H1 (cell line): Measurements from ENCODE around the gene MOB2.

ENCODE experiments used
- EZH2 ChIP-seq: fragments of 200-600 bp; sonication (generic); IDR thresholded peaks from 2 replicates; pipeline ENCODE4 v1.7.1; 2012; ENCODE audit warnings: low read depth, mild to moderate bottlenecking, moderate library complexity, low read length, inconsistent platforms; ENCODE audit not compliant: severe bottlenecking
- RNF2 ChIP-seq: fragments of 200-900, 300-1000 bp; sonication (generic); IDR thresholded peaks from 2 replicates; pipeline ENCODE4 v1.7.1; 2016; ENCODE audit warnings: borderline replicate concordance, low read depth, mild to moderate bottlenecking, antibody characterized with exemption, low read length; ENCODE audit not compliant: poor library complexity, severe bottlenecking; ENCODE audit errors: missing control alignments
- SP2 ChIP-seq: IDR thresholded peaks from 2 replicates; pipeline ENCODE4 v1.6.1; 2012; ENCODE audit warnings: mild to moderate bottlenecking, low read length, inconsistent platforms
- TCF12 ChIP-seq: IDR thresholded peaks from 2 replicates; pipeline ENCODE4 v1.6.1; 2011; ENCODE audit warnings: low read depth, mild to moderate bottlenecking, low read length
- YY1 ChIP-seq: IDR thresholded peaks from 2 replicates; pipeline ENCODE4 v1.6.1; 2011; ENCODE audit warnings: low read depth, mild to moderate bottlenecking, low read length
- TF ChIP-seq, protein P1 (sequence below), 3 experiments: IDR thresholded peaks; 1 replicate in 2 of 3; 2 replicates in 1 of 3; pipeline versions ENCODE4 v1.5.1 to v1.6.1; 2011; ENCODE audit warnings: low read length in 3 of 3, mild to moderate bottlenecking in 3 of 3, inconsistent platforms in 2 of 3, low read depth in 1 of 3, moderate library complexity in 1 of 3; ENCODE audit not compliant: insufficient read depth in 1 of 3; ENCODE audit errors: control extremely low read depth in 1 of 3

DNA sequence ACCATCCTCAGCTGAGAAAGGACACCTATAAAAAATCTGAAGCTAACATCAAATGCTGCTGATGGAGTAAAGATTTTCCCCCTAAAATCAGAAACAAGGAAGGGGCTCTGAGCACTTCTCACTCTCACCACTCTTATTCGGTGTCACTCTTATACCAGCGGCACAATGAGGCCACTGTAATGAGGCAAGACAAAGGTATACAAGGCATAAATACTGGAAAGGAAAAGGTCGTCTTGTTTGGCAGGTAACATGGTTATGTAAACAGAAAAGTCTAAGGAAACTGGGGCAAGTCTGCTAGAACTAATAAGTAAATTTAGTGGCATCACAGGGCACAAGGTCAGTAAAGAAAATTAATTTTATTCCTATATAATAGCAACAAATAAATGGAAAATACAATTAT, 8.1 kb upstream of the MOB2 start:
- TF ChIP-seq, protein P1, sequence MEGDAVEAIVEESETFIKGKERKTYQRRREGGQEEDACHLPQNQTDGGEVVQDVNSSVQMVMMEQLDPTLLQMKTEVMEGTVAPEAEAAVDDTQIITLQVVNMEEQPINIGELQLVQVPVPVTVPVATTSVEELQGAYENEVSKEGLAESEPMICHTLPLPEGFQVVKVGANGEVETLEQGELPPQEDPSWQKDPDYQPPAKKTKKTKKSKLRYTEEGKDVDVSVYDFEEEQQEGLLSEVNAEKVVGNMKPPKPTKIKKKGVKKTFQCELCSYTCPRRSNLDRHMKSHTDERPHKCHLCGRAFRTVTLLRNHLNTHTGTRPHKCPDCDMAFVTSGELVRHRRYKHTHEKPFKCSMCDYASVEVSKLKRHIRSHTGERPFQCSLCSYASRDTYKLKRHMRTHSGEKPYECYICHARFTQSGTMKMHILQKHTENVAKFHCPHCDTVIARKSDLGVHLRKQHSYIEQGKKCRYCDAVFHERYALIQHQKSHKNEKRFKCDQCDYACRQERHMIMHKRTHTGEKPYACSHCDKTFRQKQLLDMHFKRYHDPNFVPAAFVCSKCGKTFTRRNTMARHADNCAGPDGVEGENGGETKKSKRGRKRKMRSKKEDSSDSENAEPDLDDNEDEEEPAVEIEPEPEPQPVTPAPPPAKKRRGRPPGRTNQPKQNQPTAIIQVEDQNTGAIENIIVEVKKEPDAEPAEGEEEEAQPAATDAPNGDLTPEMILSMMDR (IDR thresholded peaks at IDR 0.05; ENCODE audit: control extremely low read depth in 1 of 3, insufficient read depth in 1 of 3, low read depth in 1 of 3, low read length in 3 of 3) = no peak
- TF ChIP-seq SP2 (no peak), YY1 (no peak), RNF2 (no peak), EZH2 (no peak), TCF12 (no peak)
